GM19324 (cell line): ENCODE results near the gene DTX4.
"Not testable (repeated sequence)": the region's sequence is repeated elsewhere in the genome, so short reads cannot be mapped to it uniquely, and the experiment has no call there.

Experiments
- ATAC-seq: cut with Tn5 transposase; IDR thresholded peaks from one replicate; pipeline ENCODE4 v1.9.1; 2021; ENCODE audit warnings: mild to moderate bottlenecking, moderate library complexity; ENCODE audit not compliant: unreplicated experiment, low FRiP score

Gene DTX4

DNA sequence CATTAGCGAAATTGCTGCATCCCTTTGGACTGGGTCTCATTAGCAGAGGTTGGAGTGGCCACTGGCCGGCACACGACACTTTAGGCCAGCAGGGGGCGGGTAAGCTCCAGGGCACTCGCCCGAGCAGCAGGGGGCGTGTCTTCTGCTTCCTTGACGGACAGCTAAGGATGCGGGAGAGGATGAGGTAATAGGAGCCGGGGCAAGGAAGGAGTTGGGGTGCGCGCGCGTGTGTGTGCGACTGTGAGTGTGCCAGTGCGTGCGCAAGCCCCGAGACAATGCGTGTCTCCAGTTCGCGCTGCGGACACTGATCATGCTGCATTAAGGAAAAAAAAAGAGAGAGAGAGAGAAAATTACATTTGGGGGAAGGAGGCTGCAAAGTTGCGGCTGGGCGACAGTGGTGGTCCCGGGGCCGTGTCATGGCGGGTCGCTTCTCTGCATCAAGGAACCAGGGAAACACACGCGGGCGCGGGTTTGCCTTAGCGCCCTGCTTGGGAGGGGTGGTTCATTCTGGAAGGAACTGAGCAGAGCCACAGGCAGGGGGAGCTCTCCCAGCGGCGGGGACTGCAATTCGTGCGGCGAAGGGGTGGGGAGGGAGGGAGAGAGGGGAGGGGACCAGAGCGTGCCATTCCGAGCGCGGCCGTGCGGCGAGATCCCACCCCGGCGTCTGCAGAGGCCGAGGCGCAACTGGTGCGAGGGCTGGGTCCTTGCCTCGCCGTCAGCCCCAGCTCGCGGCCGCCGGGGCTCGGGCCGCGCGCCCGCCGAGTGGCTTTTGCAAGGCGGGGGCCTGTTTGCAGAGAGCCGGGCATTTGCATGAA lies at the start of gene DTX4:
TSS of gene DTX4 (plus strand) at position 625 of the 815 bp plus-strand sequence. CDS start 464 bp downstream, outside the sequence.
- ATAC-seq: peak; percentile 86

GRCh38 chr11:59135648-59136461 lies 36.1 kb upstream of the DTX4 start:
- ATAC-seq: peak; percentile 91

DNA sequence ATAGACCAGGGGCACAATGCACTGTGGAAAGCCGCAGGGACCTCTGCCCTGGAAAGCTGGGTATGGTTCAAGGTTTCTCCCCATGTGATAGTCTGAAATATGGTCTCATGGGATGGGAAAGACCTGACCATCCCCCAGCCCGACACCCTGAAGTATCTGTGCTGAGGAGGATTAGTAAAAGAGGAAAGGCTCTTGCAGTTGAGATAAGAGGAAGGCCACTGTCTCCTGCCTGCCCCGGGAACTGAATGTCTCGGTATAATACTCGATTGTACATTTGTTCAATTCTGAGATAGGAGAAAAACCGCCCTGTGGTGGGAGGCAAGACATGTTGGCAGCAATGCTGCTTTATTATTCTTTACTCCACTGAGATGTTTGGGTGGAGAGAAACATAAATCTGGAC lies 35.4 kb upstream of the DTX4 start:
- not testable (repeated sequence) for ATAC-seq

DNA sequence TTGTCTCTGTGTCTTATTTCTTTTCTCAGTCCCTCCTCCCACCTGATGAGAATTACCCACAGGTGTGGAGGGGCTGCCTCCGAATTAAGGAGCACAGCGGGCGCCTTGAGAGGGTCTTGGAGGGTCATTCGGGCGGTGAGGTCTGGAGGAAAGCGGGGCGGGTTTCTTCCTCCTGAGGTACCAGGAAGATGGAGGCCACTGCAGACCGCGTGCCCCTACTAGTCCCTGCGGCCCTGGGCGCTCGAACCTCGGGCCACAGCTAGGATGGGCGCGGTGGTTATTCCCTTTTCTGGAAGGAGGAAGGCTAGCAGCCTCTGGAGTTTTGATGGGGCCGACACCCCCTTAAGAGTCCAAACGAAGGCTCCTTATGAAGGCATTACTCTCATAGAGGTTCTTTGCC lies 34.7 kb upstream of the DTX4 start:
- ATAC-seq: no peak

DNA sequence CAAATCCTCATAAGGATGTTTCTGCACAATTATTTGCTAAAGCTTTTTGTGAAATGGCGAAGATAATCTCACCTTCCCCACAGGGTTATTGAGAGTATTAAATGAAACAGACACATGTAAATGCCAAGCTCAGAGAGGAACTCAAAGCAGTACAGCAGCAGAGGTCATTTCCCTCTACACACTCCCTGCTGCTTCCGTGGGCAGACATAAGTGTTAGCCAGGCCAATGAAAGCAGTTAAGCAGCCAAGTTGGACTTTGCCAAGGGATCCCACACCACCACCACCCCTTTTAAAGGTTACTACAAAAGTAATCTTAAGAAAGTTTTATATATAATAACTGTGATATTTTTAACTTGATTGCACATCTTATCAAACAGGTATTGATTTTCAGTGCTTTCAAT lies 33.3 kb upstream of the DTX4 start:
- no peak for ATAC-seq

DNA sequence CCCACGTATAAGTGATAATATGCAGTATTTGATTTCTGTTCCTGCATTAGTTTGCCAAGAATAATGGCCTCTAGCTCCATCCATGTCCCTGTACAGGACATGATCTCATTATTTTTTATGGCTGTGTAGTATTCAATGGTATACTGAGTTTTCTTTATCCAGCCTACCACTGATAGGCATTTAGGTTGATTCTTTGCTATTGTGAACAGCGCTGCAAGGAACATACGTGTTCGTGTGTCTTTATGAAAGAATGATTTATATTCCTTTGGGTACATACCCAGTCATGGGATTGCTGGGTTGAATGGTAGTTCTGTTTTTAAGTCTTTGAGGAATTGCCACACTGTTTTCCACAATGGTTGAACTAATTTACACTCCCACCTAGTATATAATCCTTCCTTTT lies 30.7 kb upstream of the DTX4 start:
- ATAC-seq: no peak

DNA sequence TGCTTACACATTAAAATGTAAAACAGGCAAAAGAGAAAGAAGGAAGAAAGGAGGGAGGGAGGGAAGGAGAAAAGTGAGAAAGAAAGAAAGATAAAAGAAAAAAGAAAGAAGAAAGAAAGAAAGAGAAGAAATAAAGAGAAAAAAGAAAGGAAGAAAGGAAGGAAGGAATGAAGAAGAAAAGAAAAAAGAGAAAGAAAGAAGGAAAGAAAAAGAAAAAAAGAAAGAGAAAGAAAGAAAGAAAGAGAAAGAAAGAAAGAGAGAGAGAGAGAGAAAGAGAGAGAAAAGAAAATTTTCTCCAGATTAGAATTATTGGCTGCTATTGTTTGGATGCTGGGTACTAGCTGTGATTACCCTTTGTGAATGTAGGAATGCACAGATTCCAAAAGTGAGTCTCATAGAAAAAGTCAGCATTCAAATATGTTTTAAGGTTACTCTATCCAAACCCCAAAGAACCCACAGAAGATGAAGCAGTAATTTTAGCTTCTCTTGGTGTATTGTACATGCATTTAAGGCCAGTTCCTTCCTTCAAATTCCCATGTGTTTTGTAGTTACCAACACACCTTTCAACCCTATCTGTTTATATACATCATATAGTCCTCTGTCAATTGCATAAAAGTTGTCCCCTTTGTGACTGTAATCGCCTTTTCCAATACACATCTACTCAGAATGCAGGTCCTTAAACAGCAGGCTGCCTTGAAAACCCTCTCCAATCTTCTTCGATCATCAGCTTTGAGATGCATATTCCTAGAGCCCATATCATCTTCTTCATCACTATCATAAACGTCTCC lies 30.1 kb upstream of the DTX4 start:
- ATAC-seq: peak; percentile 2

DNA sequence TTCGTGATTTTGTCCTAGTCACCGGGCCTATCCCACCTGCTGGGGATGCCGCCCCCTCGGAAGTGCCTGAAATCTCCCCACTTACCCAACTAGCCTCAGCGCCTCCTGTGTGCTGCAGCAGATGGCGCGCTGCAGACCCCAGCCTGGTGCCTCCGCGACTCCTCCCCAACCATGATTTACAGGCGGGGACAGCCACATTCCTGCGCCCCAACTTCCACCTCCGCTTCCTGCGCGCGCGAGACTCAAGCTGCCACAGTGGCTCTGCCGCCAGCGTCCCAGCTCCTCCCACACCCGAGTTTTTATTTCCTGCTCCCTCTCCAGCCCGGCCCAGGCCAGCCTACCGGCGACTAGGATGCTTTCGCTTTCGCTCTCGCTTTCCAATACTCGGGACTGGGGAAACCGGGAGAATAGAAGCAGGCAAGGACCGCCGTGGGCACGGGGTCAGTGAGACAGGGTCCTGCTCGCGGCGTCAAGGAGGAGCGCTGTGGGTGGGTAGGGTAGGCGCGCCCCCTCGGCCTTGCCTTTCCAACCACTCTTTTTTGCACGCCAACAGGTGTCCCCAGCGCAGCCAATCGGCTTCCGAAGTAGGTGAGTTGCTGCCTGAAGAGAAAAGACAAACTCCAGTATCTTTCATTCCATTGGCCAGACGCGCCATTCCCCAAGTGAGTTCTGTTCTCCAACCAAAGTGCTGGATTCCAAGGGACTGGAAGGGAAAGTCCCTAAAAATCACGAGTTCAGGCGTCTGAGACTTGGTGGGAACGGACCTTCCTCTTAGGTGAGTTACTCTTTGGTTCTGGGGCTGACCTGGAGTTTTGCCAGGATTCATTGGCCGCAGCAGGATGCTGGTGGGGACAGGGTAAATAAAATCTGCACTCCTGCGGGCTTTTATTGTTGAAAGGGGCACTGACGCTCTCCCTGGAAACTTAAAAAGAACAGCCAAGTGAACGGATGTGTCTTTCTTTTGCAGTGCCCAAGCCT lies 29.1 kb upstream of the DTX4 start, which contains the start of gene FAM111A:
TSS of gene FAM111A (plus strand) at position 327 of the 978 bp plus-strand sequence. CDS start 6,017 bp downstream, outside the sequence.
- ATAC-seq: peak; percentile 85

- no peak for ATAC-seq
Observed at GRCh38 chr11:59144096-59144495, 27.8 kb upstream of the DTX4 start.

GRCh38 chr11:59144579-59145345 lies 27.2 kb upstream of the DTX4 start:
- ATAC-seq: peak; percentile 47

DNA sequence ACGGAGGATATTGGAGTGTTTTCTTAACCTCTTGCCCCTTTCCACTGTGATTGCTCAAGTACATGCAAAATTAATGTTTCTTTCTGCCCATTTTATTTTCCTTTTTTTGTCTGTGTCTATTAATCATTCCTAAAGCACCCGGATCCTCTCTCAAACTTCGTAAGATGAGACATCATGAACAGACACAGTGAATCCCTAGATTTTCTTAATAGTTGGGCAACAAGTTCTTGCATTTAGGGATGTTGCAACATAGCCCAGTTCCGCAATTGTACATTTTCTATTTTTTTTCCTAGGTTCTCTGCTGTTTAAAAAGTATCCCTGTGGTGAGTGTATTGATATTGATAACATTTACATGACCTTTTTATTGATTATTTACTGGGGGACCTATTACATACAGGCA lies 26.4 kb upstream of the DTX4 start:
- no peak for ATAC-seq

GRCh38 chr11:59151761-59152160 lies 20.2 kb upstream of the DTX4 start:
- no peak for ATAC-seq

GRCh38 chr11:59152312-59152951 lies 19.5 kb upstream of the DTX4 start:
- peak; percentile 75 for ATAC-seq

GRCh38 chr11:59154610-59155009 lies 17.3 kb upstream of the DTX4 start:
- ATAC-seq: no peak

DNA sequence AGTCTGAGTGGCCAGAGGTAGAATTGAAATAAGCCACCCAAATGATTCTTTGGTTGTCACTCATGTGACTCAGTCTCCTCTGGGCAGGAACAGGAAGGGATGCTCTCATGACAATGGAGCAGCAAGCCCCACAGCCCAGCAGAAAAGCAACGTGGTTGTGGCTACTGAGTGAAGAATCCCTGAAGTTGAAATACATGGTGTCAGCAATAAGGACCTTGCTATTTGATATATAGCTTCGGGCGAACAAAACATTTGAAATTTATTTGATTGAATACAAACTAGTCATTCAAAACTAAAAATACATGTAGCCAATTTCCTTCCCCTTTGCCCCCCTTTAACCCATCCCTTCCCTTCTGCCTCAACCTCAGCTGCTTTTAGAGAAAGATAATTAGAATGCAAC lies 14.5 kb upstream of the DTX4 start:
- no peak for ATAC-seq

- ATAC-seq: peak; percentile 85
Observed at GRCh38 chr11:59158206-59159068, 13.5 kb upstream of the DTX4 start.

- no peak for ATAC-seq
Observed at GRCh38 chr11:59164028-59164427, 7.9 kb upstream of the DTX4 start.
